ENCODE measurements around the gene AFDN.

DNA sequence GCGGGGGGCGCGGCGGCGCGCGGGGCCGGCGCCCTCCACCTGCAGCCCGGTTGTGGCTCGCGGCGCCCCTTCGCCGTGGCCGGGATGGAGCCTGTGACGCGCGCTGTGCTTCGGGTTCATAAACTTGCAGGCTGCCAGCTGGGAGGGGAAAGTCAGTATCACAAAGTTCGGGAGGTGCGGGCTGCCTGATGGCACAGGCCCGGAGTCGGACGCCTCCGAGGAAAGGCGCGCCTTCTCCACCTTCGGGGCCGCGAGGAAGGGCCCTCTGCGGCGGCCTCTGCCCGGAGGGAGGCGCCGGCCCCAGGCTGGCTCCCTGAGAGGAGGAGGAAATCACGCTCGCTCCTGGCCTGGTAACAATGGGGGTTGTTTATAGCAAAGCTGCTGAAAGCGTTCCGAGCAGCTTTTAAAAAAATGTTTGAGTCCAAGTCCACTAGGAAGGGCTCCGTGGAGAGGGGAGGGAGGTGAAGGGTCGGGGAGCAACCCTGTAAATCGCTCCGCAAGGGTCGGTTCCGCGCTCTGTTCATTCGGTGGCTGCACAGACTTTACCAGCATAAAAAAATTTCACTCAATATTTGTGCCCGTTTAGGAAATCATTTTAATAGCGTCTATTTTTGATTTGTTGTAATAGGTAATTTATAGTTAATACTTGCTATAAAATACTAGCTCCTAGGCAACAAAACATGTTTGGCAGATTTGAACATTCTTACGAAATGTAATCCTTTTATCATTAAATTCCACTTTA is 1.0 kb downstream of the AFDN start:
- TF ChIP-seq, protein P1, sequence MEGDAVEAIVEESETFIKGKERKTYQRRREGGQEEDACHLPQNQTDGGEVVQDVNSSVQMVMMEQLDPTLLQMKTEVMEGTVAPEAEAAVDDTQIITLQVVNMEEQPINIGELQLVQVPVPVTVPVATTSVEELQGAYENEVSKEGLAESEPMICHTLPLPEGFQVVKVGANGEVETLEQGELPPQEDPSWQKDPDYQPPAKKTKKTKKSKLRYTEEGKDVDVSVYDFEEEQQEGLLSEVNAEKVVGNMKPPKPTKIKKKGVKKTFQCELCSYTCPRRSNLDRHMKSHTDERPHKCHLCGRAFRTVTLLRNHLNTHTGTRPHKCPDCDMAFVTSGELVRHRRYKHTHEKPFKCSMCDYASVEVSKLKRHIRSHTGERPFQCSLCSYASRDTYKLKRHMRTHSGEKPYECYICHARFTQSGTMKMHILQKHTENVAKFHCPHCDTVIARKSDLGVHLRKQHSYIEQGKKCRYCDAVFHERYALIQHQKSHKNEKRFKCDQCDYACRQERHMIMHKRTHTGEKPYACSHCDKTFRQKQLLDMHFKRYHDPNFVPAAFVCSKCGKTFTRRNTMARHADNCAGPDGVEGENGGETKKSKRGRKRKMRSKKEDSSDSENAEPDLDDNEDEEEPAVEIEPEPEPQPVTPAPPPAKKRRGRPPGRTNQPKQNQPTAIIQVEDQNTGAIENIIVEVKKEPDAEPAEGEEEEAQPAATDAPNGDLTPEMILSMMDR (IDR thresholded peaks at IDR 0.05): no peak
- TF ChIP-seq POLR2AphosphoS5 (IDR thresholded peaks at IDR 0.05) (peak; percentile 12 to 23), POLR2A (IDR thresholded peaks at IDR 0.05; ENCODE audit: low read depth) (no peak), EP300 (IDR thresholded peaks at IDR 0.05) (no peak)
